Iris pigment epithelial cell (primary cell): ENCODE data around the gene PRCP.
"Not testable (repeated sequence)": the region's sequence is repeated elsewhere in the genome, so short reads cannot be mapped to it uniquely, and the experiment has no call there.

Source experiments
- DNase-seq: peaks from one replicate; pipeline ENCODE4 v3.0.0-alpha.2; 2011; ENCODE audit warnings: low read depth

Gene PRCP

GRCh38 chr11:82871646-82872045 lies 28.6 kb downstream of the PRCP start:
- DNase-seq, result no peak

GRCh38 chr11:82869657-82870056 lies 30.6 kb downstream of the PRCP start:
- no peak for DNase-seq

- DNase-seq, result peak; percentile 77
These were observed 32.6 kb downstream of the PRCP start for GRCh38 chr11:82867495-82868082.

- peak; percentile 38 for DNase-seq
These were observed 34.4 kb downstream of the PRCP start for GRCh38 chr11:82865841-82866240.

GRCh38 chr11:82864268-82864667 lies 36.0 kb downstream of the PRCP start:
- DNase-seq, result peak; percentile 83

- DNase-seq, result no peak
These were observed 37.0 kb downstream of the PRCP start for GRCh38 chr11:82863209-82863608.

- DNase-seq, result no peak
These were observed 37.9 kb downstream of the PRCP start for GRCh38 chr11:82862379-82862778.

GRCh38 chr11:82859750-82860149 lies 40.5 kb downstream of the PRCP start:
- DNase-seq, result peak; percentile 31

- DNase-seq, result peak; percentile 73
These were observed 41.6 kb downstream of the PRCP start for GRCh38 chr11:82858556-82859091.

- DNase-seq, result no peak
These were observed 42.1 kb downstream of the PRCP start for GRCh38 chr11:82858133-82858532.

- DNase-seq, result no peak
These were observed 43.1 kb downstream of the PRCP start for GRCh38 chr11:82857145-82857544.

- no peak for DNase-seq
These were observed 44.6 kb downstream of the PRCP start for GRCh38 chr11:82855616-82856015.

GRCh38 chr11:82854916-82855315 lies 45.3 kb downstream of the PRCP start:
- DNase-seq, result not testable (repeated sequence)

GRCh38 chr11:82854242-82854641 lies 46.0 kb downstream of the PRCP start:
- peak; percentile 23 for DNase-seq

- DNase-seq, result no peak
These were observed 51.4 kb downstream of the PRCP start for GRCh38 chr11:82848829-82849228.

- DNase-seq, result no peak
These were observed 54.6 kb downstream of the PRCP start for GRCh38 chr11:82845356-82846353.

- DNase-seq, result no peak
These were observed 57.0 kb downstream of the PRCP start for GRCh38 chr11:82843057-82843795.

GRCh38 chr11:82842019-82842418 lies 58.2 kb downstream of the PRCP start:
- no peak for DNase-seq

- DNase-seq, result no peak
These were observed 62.6 kb downstream of the PRCP start for GRCh38 chr11:82837650-82838049.

- no peak for DNase-seq
These were observed 67.2 kb downstream of the PRCP start for GRCh38 chr11:82832983-82833382.

- DNase-seq, result no peak
These were observed 68.9 kb downstream of the PRCP start for GRCh38 chr11:82831364-82831763.

GRCh38 chr11:82830746-82831145 lies 69.5 kb downstream of the PRCP start:
- no peak for DNase-seq
